ENCODE data around the gene ATP5IF1. TPM values are rescaled to one million over a fixed set of nuclear protein-coding genes. Genes with fewer than 3 reads are reported as not detected.

Gene ATP5IF1
- total and polyA plus RNA-seq, 9 of the 15 experiments (the other 6 are each of a cell fraction or from before 2014, with no cell fraction given), result 292 to 1,422 (median 388) TPM

DNA sequence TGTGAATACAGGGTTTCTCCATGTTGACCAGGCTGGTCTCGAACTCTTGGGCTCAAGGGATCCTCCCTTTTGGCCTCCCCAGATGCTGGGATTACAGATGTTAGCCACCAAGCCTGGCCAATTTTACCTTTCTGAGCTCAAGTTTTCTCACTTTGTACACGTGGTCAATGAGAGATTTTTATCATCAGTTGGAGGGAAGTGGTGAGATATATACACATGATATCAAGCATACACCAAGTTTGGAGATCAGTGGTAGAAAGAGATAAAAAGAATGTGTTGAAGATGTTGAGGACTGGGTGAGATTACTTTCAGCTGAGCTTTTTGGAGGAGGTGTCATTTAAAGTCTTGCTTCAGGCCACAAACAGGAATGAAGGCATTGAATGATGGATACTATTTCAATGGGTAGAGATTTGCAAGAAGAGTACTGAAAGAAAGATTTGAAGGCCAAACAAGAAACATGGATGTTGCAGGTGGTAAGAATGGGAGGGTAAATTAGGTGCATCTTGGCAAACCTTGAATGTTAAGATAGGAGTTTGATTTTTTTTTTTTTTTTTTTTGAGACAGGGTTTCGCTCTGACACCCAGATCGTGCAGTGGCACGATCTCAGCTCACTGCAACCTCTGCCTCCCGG, 20.4 kb downstream of the ATP5IF1 start (continued):
- TF ChIP-seq ATF1 (CRISPR knock-in tag; IDR thresholded peaks at IDR 0.05), result no peak
- 0 out of 2 replicates have a peak, but pooled peaks have one; percentile 20 for TF ChIP-seq ATF1 (tag; IDR thresholded peaks at IDR 0.05)
- TF ChIP-seq NFXL1 (CRISPR knock-in tag; IDR thresholded peaks at IDR 0.05), result 0 out of 2 replicates have a peak, but pooled peaks have one; percentile 43
- TF ChIP-seq RBM22 (IDR thresholded peaks at IDR 0.05; ENCODE audit: low read depth, low read length, poor library complexity, severe bottlenecking), result no peak
- peak; percentile 63; the same call in 1 of the 2 replicates for TF ChIP-seq MTA1 (IDR thresholded peaks at IDR 0.05; ENCODE audit: borderline replicate concordance)
- TF ChIP-seq MIER1 (IDR thresholded peaks at IDR 0.05; ENCODE audit: low read depth), result no peak
- TF ChIP-seq ZNF766 (CRISPR knock-in tag; conservative IDR thresholded peaks at IDR 0.05), result peak; percentile 81
- TF ChIP-seq, protein P1, sequence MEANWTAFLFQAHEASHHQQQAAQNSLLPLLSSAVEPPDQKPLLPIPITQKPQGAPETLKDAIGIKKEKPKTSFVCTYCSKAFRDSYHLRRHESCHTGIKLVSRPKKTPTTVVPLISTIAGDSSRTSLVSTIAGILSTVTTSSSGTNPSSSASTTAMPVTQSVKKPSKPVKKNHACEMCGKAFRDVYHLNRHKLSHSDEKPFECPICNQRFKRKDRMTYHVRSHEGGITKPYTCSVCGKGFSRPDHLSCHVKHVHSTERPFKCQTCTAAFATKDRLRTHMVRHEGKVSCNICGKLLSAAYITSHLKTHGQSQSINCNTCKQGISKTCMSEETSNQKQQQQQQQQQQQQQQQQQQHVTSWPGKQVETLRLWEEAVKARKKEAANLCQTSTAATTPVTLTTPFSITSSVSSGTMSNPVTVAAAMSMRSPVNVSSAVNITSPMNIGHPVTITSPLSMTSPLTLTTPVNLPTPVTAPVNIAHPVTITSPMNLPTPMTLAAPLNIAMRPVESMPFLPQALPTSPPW (CRISPR knock-in tag; IDR thresholded peaks at IDR 0.05), result peak; percentile 50
- 0 out of 2 replicates have a peak, but pooled peaks have one; percentile 10 for TF ChIP-seq CC2D1A (IDR thresholded peaks at IDR 0.05)
- 0 out of 2 replicates have a peak, but pooled peaks have one; percentile 53 for TF ChIP-seq HDAC2 (IDR thresholded peaks at IDR 0.05)
- peak; percentile 95 for TF ChIP-seq L3MBTL2 (IDR thresholded peaks at IDR 0.05)
- TF ChIP-seq ZNF77 (CRISPR knock-in tag; IDR thresholded peaks at IDR 0.05), result no peak
- TF ChIP-seq ARID1B (IDR thresholded peaks at IDR 0.05), result peak; percentile 84
- TF ChIP-seq TEAD1 (CRISPR knock-in tag; IDR thresholded peaks at IDR 0.05), result 0 out of 4 replicates have a peak, but pooled peaks of 1 of the 2 experiments have one; percentile 30
- no peak for TF ChIP-seq UBTF (IDR thresholded peaks at IDR 0.05; ENCODE audit: borderline replicate concordance in 1 of 2, low read depth in 2 of 2, low read length in 2 of 2)
- peak; percentile 56; the same call in 1 of the 2 replicates for TF ChIP-seq LEF1 (IDR thresholded peaks at IDR 0.05)
- no peak for TF ChIP-seq E2F3 (CRISPR knock-in tag; IDR thresholded peaks at IDR 0.05)
- TF ChIP-seq GTF3C2 (IDR thresholded peaks at IDR 0.05; ENCODE audit: borderline replicate concordance, extremely low read depth, insufficient read length), result peak; percentile 53
- no peak for TF ChIP-seq IRF1 (CRISPR knock-in tag; IDR thresholded peaks at IDR 0.05; ENCODE audit: borderline replicate concordance)
- no peak for TF ChIP-seq ZBTB8A (IDR thresholded peaks at IDR 0.05; ENCODE audit: partially characterized antibody)
- TF ChIP-seq RCOR1 (IDR thresholded peaks at IDR 0.05; ENCODE audit: borderline replicate concordance in 1 of 2, low read depth in 2 of 2, low read length in 2 of 2), result peak in 1 of 2 experiments; percentile 78; a peak in 1 of 4 replicates

Data from K562 (cell line).